DMS153 (cell line): Measurements from ENCODE around the gene NR5A2.

Source experiments
- DNase-seq: peaks from one replicate; lab custom pipeline; 2025; lab: John Stamatoyannopoulos, UW

Gene NR5A2

DNA sequence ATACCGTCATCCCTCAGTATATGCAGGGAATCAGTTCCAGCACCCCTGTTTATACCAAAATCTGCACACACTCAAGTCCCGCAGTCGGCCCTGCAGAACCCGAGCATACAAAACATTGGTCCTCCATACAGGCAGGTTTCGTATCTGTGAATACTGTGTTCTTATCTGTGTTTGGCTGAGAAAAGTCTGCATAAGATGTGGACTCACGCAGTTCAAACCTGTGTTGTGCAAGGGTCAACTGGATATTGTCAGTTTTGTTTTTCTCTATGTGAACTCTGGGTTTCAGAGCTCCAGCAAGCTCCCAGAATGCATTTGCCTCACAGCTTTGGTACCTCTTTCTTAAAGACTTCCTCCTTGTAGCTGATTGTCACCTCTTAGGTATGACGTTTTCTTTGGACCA is 100.6 kb downstream of the NR5A2 start:
- DNase-seq = no peak

DNA sequence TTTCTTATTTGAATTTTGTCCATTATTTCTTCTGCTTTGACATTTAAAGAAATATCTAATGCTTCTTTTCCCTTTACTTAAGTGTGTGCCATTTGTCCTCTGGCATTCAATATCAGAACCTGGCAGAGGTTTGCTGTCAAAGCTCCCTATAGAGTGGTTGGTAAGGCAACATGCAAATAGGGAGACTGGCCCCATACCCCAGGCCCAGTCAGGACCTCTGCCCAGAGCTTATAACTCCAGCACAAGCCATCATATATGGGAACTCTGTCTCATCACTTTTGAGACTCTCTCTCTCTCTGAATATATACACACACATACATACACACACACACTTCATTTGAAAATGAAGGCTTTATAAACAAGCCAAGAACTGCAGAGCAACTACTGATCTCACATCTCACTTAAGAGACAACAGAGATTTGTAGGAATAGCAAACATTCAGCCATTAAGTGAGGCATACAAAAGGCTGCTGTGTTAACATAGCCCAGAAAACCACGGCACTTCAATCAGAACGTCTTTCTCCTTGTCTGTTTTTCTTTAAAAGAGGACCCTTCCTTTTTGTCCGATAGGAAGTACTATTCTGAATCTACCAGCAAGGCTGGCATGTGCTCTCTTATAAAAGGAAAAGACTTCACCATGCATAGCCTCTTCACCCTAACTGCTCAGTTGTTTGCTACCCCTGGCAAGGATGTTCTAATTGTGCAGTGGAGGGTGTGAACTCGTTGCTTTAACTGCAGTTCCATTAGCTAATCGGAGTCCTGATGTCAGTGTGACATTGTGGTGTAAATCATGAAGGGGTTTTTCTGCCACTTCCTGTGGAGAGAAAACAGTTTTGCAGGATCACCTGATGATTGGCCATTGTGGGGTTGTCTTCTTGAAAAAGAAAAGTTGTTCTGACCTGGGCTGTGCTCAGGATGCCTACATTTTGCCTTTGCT is 101.7 kb downstream of the NR5A2 start:
- peak; percentile 33 for DNase-seq

DNA sequence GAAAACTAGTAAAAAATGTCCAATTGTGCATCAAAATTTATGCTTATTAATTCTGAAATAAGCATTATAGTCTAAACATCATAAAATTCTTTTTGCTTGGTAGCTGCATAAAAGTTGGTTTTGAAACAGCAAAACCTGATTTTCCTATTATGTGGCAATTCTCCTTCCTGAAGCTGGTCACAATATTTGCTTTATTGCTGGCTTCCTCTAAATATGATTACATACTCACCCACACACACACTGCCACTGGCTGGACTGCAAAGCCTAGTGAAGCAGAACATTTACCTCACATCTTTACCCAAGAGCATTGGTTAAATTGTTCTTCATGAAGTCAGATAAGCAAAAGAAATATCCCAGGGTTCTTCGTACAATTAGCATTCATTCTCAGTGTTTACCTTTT is 103.0 kb downstream of the NR5A2 start:
- no peak for DNase-seq

DNA sequence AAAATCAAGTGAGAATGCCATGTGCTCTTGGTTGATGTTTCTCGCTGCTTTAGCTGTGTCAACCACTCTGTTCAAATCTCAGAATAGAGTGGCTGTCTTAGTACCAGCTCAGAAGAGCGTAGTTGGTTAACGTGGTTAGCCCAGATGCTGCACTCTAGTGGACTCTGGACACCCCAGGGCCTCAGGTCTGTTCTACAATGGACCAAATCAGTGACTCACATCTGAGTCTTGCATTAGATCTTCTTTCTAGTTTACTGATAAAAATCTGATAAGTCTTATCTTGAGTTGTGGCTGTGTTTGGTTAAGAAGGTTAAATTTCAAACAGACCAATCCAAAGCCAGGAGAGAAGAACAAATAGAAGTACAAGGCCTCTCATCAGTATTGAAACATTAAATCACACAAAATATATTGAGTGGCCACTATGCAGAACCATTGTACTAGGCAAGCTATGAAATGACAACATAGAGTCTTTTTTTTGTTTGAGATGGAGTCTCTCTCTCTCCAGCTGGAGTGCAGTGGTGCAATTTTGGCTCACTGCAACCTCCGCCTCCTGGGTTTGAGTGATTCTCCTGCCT is 104.1 kb downstream of the NR5A2 start:
- no peak for DNase-seq

DNA sequence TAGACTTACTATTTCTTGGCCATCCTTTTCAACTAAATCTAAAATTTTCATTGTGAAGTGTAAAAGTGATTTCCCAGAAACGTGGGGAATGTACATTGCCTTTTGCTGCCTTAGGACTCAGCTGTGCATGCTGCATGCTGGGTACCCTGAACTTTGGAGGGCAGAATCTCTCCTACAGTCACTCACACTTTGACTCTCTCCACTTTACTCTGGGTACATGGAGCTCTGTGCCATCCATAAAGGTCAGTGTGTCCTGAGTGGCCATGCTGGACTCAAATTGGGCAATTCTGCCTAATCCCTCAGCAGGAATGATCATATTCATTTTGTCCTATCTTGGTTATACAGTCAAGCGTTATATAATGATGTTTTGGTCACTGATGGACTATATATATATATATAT is 105.6 kb downstream of the NR5A2 start:
- no peak for DNase-seq

DNA sequence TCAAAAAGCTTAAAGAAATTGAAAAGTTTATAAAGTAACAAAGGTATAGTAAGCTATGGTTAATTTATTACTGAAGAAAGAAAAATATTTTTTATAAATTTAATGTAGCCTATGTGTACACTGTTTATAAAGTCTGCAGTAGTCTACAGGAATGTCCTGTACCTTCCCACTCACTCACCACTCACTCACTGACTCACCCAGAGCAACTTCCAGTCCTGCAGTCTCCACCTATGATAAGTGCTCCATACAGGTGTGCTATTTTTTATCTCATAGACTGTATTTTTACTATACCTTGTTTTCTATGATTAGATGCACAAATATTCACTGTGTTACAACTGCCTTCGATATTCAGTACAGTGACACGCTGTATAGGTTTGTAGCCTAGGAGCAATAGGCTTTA is 106.6 kb downstream of the NR5A2 start:
- no peak for DNase-seq

DNA sequence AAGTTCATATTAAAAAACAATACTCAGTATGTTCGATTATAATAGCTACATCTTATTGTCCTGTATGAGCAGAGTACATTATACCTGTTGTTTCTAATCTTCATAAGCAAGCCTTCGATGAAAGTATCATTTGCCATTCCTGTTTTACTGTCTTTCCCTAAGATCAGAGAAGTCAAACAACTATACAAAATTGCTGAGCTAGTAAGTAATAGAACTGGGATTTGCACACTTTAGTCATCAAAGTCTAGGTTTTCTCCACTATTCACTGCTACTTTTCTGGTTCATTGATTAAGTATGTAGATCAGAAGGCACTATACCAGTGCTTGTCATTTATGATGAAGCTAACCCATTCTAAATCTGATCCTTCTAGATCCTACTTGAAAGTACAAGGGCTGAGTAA is 108.9 kb downstream of the NR5A2 start:
- DNase-seq = no peak

GRCh38 chr1:200139661-200140250 is 112.2 kb downstream of the NR5A2 start:
- DNase-seq = peak; percentile 9

DNA sequence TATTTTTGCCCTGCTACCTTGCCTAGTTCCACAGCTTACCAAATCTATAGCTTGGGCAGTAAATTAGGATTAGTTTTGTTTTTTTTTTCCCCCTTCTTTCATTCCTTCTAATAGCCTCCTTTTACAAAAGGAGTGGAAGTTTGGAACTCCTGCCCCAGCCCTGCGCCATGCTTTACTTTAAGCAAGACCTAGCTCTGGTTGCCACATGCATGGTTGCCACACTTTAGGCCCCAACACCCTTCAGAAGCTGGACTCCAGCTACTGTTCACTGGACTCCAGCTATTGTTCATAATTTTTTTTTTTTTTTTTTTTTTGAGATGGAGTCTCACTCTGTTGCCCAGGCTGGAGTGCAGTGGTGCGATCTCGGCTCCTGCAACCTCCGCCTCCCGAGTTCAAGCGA is 115.8 kb downstream of the NR5A2 start:
- DNase-seq = no peak

DNA sequence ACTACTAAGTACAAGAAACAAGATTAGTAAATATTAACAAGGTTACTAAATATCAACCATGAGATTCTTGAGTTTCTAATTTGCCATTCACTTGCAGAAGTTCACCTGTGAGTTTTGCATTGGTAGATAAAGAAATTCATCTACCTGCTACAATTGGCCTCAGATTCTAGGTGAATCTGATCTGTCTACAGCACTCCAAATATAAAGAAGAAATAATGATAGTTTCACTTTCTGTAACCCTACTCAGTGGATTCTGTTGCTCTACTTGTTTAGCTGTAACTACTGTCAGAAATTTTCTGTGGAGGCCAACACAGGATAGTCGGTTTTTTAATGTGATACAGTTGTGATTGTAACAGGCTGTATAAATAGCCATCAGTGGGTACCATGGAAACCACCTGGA is 118.6 kb downstream of the NR5A2 start:
- no peak for DNase-seq

GRCh38 chr1:200147094-200147493 is 119.6 kb downstream of the NR5A2 start:
- DNase-seq = no peak

- no peak for DNase-seq
Measured at GRCh38 chr1:200147742-200148141, 120.2 kb downstream of the NR5A2 start.

DNA sequence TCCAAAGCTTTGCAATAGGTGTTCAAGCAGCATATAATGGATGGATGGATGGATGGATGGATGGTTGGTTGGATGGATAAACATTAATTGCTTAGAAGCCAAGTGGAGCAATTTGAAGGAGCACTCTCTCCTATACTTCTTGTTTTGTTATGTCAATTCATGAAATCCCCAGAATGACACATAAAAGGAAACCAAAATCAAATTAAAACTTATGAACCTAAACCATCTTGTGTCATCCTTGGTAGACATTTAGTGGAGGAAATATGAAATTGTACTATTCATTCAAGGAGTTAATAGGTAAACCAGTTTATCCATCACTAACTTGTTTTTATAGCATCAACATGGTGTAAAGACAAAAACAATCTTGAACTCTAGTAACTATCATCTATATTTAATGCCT is 122.5 kb downstream of the NR5A2 start:
- no peak for DNase-seq

DNA sequence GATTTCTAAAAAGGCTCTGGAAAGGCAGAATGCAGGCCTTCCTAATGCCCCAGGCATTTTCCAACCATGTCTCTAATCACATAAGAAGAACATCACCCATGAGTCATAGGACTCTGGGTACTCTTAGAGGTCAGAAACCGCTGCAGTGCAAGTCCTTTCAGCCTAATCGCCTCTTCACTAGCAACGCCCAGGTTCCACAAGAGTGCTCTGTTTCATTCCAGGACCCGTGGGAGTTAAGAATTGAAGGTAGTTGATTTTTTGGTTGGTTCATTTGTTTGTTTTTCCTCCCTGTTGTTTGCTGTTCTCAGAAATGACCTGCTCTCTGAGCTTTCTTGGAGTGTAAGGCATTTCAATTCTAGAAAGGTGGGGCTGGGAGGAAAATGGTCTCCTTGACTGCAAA is 123.2 kb downstream of the NR5A2 start:
- DNase-seq = peak; percentile 14

DNA sequence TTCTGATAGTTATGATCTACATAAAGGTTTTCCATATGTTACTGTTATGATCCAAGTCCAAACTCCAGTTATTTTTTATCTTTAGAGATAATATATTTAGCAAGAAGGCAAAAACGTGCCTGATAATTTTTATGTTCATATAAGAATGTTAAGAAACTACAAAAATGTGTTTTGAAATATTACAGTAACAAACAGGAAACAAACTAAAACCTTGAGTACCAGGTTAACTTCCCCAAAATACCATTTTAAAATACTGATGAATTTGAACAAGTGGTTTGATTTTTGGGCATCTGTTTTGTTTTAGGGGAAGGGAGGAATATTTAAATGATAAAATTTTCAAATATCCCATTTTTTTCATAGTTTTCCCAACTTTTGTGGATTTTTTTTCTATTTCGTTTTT is 124.8 kb downstream of the NR5A2 start:
- no peak for DNase-seq

DNA sequence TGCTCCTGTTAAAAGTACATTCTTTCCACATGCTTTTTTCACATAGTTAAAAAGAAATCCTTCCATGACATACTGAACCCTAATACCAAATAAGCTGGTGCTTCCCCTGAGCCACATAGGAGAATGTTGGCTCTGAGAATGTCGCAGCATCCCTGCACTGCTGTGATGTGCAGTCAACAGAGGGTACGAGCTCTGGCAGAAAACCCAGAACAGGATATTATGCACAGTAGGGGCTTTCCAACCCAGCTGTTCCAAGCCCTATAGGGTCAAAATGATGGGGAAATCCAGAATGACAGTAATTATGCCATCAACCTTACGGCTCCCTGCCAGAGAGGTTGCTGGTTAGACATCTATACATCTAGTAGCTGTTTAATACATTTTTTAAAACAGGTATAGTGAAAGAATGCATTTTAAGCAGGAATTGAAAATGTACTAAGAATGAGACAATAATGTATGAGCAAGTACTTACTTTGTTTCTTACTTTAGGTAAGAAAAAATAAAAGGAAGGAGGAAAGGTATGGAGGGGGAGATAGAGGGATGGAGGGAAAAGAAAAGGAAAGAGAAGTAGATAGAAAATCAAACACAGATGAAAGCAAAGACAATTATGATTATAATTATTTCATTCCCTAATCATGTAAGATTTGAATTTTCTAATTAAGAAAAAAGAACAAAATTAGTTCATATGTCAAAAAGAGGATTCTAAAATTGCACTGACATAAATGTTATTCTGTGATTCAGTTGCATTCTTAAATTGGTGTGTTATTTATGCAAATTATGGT is 126.0 kb downstream of the NR5A2 start:
- no peak for DNase-seq

- peak; percentile 9 for DNase-seq
Measured at GRCh38 chr1:200154069-200154767, 126.7 kb downstream of the NR5A2 start.

GRCh38 chr1:200157715-200158114 is 130.2 kb downstream of the NR5A2 start:
- DNase-seq = no peak

DNA sequence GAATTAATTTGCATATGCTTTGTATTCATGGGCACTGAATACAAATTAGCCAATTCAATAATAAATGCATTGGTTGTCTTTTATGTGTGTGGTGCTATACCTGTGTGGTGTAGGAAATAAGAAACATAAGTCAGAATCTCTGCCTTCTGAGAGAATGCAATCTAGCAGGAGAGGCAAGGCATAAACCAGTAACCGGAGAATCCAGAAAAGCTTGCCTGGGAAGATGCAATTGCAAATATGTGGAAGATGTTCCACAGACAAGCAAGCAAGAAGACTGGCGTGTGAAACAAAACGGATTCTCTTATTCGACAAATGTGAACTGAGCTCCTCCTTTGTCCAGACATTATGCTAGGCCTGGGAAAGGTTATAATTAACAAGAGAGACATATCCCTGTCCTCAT is 134.3 kb downstream of the NR5A2 start:
- DNase-seq = no peak

- DNase-seq = no peak
Measured at GRCh38 chr1:200162258-200162657, 134.7 kb downstream of the NR5A2 start.

- DNase-seq = no peak
Measured at GRCh38 chr1:200162877-200163276, 135.4 kb downstream of the NR5A2 start.

GRCh38 chr1:200163911-200164310 is 136.4 kb downstream of the NR5A2 start:
- DNase-seq = no peak
